SU-DHL-6 (cell line): Measurements from ENCODE around the gene TPMT.
"Not testable (repeated sequence)": the region's sequence is repeated elsewhere in the genome, so short reads cannot be mapped to it uniquely, and the experiment has no call there.

Experiments
- H2AFZ ChIP-seq: fragments of 200-600 bp; sonication (generic); 2 replicates; pipeline ENCODE4 v1.6.1; 2014; ENCODE audit warnings: low read depth, mild to moderate bottlenecking, moderate library complexity, mixed read lengths, antibody characterized with exemption, low read length; ENCODE audit not compliant: severe bottlenecking
- H3F3A ChIP-seq: fragments of 200-600 bp; shearing (Covaris generic); 2 replicates; pipeline ENCODE4 v1.6.0; 2016; ENCODE audit warnings: antibody characterized with exemption, mild to moderate bottlenecking; ENCODE audit not compliant: insufficient read depth
- H3K27ac ChIP-seq: fragments of 200-600 bp; sonication (generic); 2 replicates; pipeline ENCODE4 v1.5.1; 2016; ENCODE audit warnings: low read depth, mild to moderate bottlenecking, low read length, moderate library complexity, mixed read lengths
- H3K27me3 ChIP-seq: fragments of 200-600 bp; sonication (generic), shearing (Covaris generic); 2 replicates; pipeline ENCODE4 v1.6.0; 2014; ENCODE audit warnings: mild to moderate bottlenecking, low read length
- H3K36me3 ChIP-seq: fragments of 200-600 bp; sonication (generic); 2 replicates; pipeline ENCODE4 v1.6.1; 2014; ENCODE audit warnings: mild to moderate bottlenecking, low read length, mixed read lengths
- H3K4me2 ChIP-seq: fragments of 300-600, 200-600 bp; shearing (Covaris generic), sonication (generic); 2 replicates; pipeline ENCODE4 v1.6.0; 2014; ENCODE audit warnings: low read length, low read depth, mild to moderate bottlenecking; ENCODE audit not compliant: poor library complexity, severe bottlenecking
- H3K4me3 ChIP-seq: fragments of 200-600 bp; sonication (generic); 2 replicates; pipeline ENCODE4 v1.5.1; 2014; ENCODE audit warnings: antibody characterized with exemption, low read length, mild to moderate bottlenecking, mixed read lengths; ENCODE audit not compliant: insufficient read depth, poor library complexity, severe bottlenecking
- H3K79me2 ChIP-seq: fragments of 200-600 bp; sonication (generic); 2 replicates; pipeline ENCODE4 v1.6.1; 2014; ENCODE audit warnings: mild to moderate bottlenecking, low read length, moderate library complexity; ENCODE audit not compliant: insufficient read depth
- H3K9ac ChIP-seq: fragments of 200-600 bp; sonication (generic); 2 replicates; pipeline ENCODE4 v1.7.0; 2014; ENCODE audit warnings: mild to moderate bottlenecking, low read length
- H3K9me2 ChIP-seq: fragments of 200-600 bp; sonication (generic); replicated peaks from 2 replicates; pipeline ENCODE4 v1.6.1; 2014; ENCODE audit warnings: low read length; ENCODE audit not compliant: insufficient read depth
- H3K9me3 ChIP-seq: fragments of 200-600 bp; sonication (generic); 2 replicates; pipeline ENCODE4 v1.6.1; 2014; ENCODE audit warnings: low read length, mixed read lengths; ENCODE audit not compliant: insufficient read depth
- H4K20me1 ChIP-seq: fragments of 200-600 bp; sonication (generic); 2 replicates; pipeline ENCODE4 v1.6.1; 2014; ENCODE audit warnings: low read depth, mild to moderate bottlenecking, antibody characterized with exemption, low read length, moderate library complexity, mixed read lengths
- EZH2phosphoT487 ChIP-seq: fragments of 200-600 bp; sonication (generic), shearing (Covaris generic); conservative IDR thresholded peaks from 2 replicates; pipeline ENCODE4 v1.6.1; 2018; ENCODE audit warnings: mild to moderate bottlenecking, antibody characterized with exemption, low read length, moderate library complexity, mixed read lengths
- TF ChIP-seq, protein P1 (sequence below): fragments of 200-600 bp; sonication (generic); IDR thresholded peaks from one replicate; pipeline ENCODE4 v1.5.1; 2017; ENCODE audit warnings: antibody characterized with exemption, mild to moderate bottlenecking, low read length, moderate library complexity; ENCODE audit not compliant: insufficient read depth, poor library complexity, severe bottlenecking

Gene TPMT

DNA sequence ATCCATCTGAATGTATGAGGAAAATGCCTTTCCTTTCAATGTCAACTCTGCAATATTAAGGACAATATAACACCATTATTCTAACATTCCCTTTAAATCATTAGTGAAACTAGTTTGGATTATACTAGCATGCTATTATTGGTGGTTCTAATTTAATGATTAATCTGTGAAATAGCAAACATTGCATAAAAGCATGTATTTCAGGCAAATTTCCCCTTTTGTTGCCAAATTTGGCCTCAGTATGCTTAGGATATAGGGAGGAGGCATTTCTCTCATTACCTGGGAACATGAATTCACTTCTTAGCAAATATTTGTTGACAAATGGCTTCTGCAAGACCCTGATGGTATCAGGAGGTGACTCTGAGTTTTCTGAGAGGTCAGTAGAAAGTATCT is 1.6 kb downstream of the TPMT start:
- Histone ChIP-seq H3K9me2 (no peaks in the 10 kb centered on the region), H3K36me3 (no peaks in the 10 kb centered on the region; the same call in 1 of the 2 replicates), H3K9ac (no peak overlapping the region), H3K27me3 (no peaks in the 10 kb centered on the region), H3K79me2 (no peaks in the 10 kb centered on the region; the same call in 1 of the 2 replicates), H3K9me3 (no peaks in the 10 kb centered on the region), H3F3A (peaks cover 19% of the 10 kb centered on the region), H2AFZ (no peak overlapping the region), H4K20me1 (no peaks in the 10 kb centered on the region), H3K4me3 (no peak overlapping the region), H3K4me2 (no peak overlapping the region), H3K27ac (no peak overlapping the region)
- TF ChIP-seq, protein P1, sequence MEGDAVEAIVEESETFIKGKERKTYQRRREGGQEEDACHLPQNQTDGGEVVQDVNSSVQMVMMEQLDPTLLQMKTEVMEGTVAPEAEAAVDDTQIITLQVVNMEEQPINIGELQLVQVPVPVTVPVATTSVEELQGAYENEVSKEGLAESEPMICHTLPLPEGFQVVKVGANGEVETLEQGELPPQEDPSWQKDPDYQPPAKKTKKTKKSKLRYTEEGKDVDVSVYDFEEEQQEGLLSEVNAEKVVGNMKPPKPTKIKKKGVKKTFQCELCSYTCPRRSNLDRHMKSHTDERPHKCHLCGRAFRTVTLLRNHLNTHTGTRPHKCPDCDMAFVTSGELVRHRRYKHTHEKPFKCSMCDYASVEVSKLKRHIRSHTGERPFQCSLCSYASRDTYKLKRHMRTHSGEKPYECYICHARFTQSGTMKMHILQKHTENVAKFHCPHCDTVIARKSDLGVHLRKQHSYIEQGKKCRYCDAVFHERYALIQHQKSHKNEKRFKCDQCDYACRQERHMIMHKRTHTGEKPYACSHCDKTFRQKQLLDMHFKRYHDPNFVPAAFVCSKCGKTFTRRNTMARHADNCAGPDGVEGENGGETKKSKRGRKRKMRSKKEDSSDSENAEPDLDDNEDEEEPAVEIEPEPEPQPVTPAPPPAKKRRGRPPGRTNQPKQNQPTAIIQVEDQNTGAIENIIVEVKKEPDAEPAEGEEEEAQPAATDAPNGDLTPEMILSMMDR: no peak

DNA sequence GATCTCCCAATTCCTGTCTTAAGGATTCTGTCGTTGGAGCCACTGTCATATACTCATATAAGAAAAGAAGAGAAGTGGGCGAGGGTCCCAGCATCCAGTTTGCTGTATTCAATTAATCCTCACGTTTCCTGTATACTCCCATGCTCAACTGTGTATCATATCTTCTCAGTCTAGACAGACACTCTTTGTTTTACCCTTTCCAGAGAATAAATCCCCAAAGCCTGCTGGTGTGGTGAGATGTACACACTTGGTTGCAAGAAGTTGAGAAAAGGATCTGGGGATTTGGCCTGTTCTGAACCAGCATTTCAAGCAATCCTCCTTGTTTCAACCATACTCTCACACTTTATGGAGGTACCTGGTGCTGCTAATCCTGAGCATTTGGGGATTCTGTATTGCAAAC is 3.1 kb downstream of the TPMT start:
- H3K4me2 ChIP-seq: no peak overlapping the region
- H3K36me3 ChIP-seq: no peaks in the 10 kb centered on the region; the same call in 1 of the 2 replicates
- H3F3A ChIP-seq: peaks cover 13% of the 10 kb centered on the region
- H3K9ac ChIP-seq: no peak overlapping the region
- no peaks in the 10 kb centered on the region for H4K20me1 ChIP-seq
- H3K27ac ChIP-seq: no peak overlapping the region
- no peak overlapping the region for H3K4me3 ChIP-seq
- H3K79me2 ChIP-seq: no peaks in the 10 kb centered on the region; the same call in 1 of the 2 replicates
- TF ChIP-seq EZH2phosphoT487: no peak
- TF ChIP-seq, protein P1: no peak
- no peaks in the 10 kb centered on the region for H3K9me2 ChIP-seq
- H3K27me3 ChIP-seq: no peaks in the 10 kb centered on the region
- H2AFZ ChIP-seq: no peak overlapping the region
- no peaks in the 10 kb centered on the region for H3K9me3 ChIP-seq

GRCh38 chr6:18151391-18151790 is 3.5 kb downstream of the TPMT start:
- H3K9me2 ChIP-seq, H3K4me3 ChIP-seq, H3K36me3 ChIP-seq, H3K4me2 ChIP-seq, H3K27me3 ChIP-seq, H3K27ac ChIP-seq, H2AFZ ChIP-seq, H3K9ac ChIP-seq, H4K20me1 ChIP-seq, H3F3A ChIP-seq, H3K9me3 ChIP-seq, H3K79me2 ChIP-seq: not testable (repeated sequence)

DNA sequence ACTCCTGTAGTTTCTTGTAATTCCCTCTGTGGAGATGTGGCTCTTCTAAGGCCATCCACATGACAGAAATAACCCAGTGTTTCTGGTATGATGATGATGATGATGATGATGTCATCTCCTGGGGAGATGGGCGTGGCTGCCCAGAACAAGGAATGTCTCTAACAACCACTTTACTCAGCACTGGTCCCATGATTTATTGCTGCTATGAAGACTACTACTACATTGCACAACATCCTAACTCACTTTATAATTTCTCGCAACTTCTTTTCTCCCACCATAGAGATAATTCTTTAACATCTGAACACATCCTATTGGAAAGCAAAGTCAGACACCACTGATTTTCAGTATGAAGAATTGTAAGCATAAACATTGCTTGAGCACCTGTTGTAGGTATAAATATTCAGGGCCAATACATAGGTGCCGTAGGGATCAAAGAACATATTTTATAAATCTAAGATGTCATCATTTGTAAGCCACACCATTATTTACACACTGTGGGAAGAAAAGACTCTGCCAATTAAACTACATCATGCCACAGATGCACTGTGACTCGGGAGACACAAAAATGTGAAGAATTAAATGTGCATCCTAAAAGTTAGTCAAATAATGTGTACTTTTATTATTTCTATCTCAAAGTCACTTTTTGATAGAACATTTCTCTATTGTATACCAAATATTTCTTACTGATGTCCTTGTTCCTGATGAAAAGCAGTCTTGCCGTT is 6.4 kb downstream of the TPMT start:
- H3K36me3 ChIP-seq: no peaks in the 10 kb centered on the region
- H3K27me3 ChIP-seq: no peaks in the 10 kb centered on the region
- H3K27ac ChIP-seq: no peak overlapping the region
- H3K79me2 ChIP-seq: no peaks in the 10 kb centered on the region
- H4K20me1 ChIP-seq: no peaks in the 10 kb centered on the region
- H3K4me3 ChIP-seq: no peak overlapping the region
- no peaks in the 10 kb centered on the region for H3K9me2 ChIP-seq
- H2AFZ ChIP-seq: no peak overlapping the region
- no peaks in the 10 kb centered on the region for H3K9me3 ChIP-seq
- no peaks in the 10 kb centered on the region for H3F3A ChIP-seq
- no peak overlapping the region for H3K9ac ChIP-seq
- no peak overlapping the region for H3K4me2 ChIP-seq
- TF ChIP-seq, protein P1: no peak
- TF ChIP-seq EZH2phosphoT487: no peak
